Fibroblast of the aortic adventitia (primary cell): ENCODE results near the gene TMEM179B. TPM values are rescaled to one million over a fixed set of nuclear protein-coding genes. Genes with fewer than 3 reads are reported as not detected.
"Not testable (repeated sequence)": the region's sequence is repeated elsewhere in the genome, so short reads cannot be mapped to it uniquely, and the experiment has no call there.

Experiments
- DNase-seq: peaks from one replicate; pipeline ENCODE4 v3.0.0-alpha.2; 2010; ENCODE audit warnings: low read depth
- H3K4me3 ChIP-seq: 2 replicates; pipeline ENCODE4 v1.5.1; 2011; ENCODE audit warnings: low read depth, mild to moderate bottlenecking, control low read depth, low read length, moderate library complexity
- total RNA-seq: library from RNA; depleted of rRNA; stranded (reverse); fragments of >200 nt; gene quantifications from 2 replicates; pipeline ENCODE4 v1.2.3, GENCODE V29; 2012; ENCODE audit warnings: low replicate concordance
- TF ChIP-seq, protein P1 (sequence below): IDR thresholded peaks from 2 replicates; pipeline ENCODE4 v1.5.1; 2011; ENCODE audit warnings: mild to moderate bottlenecking, low read length, control low read depth, inconsistent platforms; ENCODE audit not compliant: insufficient read depth

The TMEM179B gene
- total RNA-seq, 1 donor, result 39.4 TPM

DNA sequence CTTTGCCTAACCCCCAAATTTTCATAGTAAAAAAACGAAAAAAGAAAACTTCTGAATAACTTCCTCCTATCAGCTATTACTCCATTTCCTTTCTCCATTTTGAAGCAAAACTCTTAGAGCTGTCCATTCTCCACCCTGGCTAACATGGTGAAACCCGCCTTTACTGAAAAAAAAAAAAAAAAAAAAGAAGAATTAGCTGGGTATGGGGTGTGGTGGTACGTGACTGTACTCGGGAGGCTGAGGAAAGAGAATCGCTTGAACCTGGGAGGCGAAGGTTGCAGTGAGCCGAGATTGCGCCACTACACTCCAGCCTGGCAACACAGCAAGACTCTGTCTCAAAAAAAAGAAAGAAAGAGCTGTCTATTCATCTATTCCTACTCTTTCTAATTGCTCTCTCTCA lies 29.4 kb downstream of the TMEM179B start:
- TF ChIP-seq, protein P1, sequence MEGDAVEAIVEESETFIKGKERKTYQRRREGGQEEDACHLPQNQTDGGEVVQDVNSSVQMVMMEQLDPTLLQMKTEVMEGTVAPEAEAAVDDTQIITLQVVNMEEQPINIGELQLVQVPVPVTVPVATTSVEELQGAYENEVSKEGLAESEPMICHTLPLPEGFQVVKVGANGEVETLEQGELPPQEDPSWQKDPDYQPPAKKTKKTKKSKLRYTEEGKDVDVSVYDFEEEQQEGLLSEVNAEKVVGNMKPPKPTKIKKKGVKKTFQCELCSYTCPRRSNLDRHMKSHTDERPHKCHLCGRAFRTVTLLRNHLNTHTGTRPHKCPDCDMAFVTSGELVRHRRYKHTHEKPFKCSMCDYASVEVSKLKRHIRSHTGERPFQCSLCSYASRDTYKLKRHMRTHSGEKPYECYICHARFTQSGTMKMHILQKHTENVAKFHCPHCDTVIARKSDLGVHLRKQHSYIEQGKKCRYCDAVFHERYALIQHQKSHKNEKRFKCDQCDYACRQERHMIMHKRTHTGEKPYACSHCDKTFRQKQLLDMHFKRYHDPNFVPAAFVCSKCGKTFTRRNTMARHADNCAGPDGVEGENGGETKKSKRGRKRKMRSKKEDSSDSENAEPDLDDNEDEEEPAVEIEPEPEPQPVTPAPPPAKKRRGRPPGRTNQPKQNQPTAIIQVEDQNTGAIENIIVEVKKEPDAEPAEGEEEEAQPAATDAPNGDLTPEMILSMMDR, result no peak
- DNase-seq, result no peak
- H3K4me3 ChIP-seq, result no peak overlapping the region

DNA sequence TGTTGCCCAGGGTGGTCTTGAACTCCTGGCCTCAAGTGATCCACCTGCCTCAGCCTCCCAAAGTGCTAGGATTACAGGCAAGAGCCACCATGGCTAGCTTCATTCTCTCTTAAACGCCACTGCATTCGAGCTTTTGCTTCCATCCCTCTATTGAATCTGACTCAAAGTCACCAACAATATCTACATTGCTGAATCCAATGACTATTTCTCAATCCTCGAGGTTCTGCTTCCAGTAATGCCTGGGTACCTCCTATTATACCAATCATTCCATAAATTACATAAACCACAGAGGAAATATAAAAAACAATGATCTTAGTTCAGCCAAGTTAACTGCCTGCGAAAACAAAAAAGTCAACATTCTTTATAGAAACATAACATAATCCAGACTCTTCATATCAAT lies 29.9 kb downstream of the TMEM179B start:
- peak; percentile 31 for DNase-seq
- TF ChIP-seq, protein P1, result no peak
- H3K4me3 ChIP-seq, result no peak overlapping the region

DNA sequence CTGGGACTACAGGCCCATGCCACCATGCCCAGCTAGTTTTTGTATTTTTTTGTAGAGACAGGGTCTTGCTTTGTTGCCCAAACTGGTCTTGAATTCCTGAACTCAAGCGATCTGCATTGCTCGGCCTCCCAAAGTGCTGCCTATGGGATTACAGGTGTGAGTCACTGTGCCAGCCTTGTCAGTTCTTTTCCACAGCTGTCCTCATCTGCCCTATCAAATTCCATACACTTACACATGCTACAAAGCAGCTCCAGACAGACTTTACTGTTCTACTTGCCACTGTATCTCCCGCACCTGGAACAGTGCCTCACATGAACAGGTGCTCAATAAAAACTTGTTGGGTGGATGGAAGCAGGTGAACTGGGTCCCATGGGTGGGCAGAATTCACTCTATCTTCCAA lies 36.5 kb downstream of the TMEM179B start:
- TF ChIP-seq, protein P1, result no peak
- no peak for DNase-seq
- H3K4me3 ChIP-seq, result no peak overlapping the region

DNA sequence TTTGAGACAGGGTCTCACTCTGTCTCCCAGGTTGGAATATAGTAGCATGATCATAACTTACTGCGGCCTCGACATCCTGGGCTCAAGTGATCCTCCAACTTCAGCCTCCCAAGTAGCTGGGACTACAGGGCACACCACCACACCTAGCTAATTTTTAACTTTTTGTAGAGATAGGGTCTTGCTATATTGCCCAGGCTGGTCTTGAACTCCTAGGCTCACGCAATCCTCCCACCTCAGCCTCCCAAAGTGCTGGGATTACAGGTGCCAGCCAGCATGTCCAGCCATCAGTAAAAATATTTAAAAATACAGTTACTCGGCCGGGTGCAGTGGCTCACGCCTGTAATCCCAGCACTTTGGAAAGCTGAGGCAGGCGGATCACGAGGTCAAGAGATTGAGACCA lies 40.9 kb downstream of the TMEM179B start:
- DNase-seq, result not testable (repeated sequence)

DNA sequence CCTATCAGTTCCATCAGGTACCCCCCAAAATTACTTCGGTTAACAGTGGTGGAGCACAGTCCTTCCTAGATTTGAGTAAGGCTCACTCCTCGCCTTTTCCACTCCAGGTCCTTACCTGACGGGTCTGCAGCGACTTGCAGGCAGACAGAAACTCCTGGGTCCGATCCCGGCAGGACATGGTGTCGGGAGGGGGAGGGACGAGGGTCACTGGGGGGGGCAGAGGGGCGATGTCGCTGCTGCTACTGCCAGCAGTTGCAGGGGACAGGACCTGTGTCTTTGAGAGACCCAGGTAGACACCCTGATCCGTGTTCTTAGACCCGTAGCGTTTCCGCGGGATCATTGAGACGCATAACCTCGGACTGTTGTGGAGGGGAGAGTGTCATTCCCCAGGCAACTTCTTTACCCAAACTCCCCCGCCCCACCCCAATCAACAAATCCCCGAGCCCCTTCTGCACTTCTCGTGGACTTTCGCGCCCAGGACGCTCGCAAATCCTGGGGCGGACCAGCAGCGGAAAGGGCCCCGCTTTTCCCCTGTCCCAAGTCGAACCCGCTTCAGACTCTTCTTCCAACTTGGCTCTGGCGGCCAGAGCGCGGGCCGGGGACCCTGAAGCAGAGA lies 43.8 kb downstream of the TMEM179B start:
- TF ChIP-seq, protein P1, result no peak

More for the DNA sequence above, 40.9 kb downstream of the TMEM179B start:
- H3K4me3 ChIP-seq, result not testable (repeated sequence)

DNA sequence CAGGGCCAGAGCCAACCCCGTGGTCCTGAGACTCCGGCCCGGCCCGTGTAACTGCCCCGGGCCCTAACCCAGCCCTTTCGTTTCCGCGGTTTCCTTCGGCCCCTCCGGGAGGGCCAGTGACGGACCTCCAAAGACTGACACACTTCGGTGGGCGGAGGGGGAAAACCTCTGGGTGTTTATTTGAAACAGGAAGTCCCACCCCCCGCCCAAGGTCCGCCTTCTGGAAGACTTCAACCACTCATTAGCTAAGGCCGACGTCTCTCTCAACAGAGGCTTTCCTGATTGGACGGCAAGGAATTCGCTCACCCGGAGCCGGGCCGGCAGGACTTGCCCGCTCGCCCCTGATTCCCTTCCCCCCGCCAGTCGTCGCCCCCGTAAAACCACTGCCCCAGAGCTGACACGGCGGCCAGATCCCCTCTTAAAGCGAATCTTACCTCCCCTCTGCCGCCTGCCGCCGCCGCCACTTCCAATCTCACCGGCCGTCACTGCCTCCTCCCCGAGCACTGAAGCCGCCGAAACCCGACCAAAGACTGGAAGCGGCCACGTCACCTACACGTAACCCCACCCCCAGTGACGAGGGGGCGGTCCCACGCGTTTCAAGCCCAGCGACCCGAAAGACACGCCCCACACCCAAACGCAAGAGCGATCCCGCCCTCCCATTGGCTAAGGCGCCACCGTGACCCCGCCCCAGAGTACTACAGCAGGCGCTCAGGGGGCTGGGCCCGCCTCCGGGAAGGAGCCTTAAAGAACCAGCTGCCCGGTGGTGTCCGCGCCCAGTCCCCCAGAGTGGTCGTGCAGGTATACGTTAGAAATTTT lies 44.5 kb downstream of the TMEM179B start, which contains the start of gene STX5:
Gene STX5 (minus strand): TSS at position 532 of the 816 bp plus-strand sequence. CDS start 808 bp downstream, outside the sequence.
- TF ChIP-seq, protein P1, result no peak
- peak; percentile 98 for DNase-seq
- peak within 1 kb of the TSS; percentile 90 for H3K4me3 ChIP-seq

More for the DNA sequence above, 43.8 kb downstream of the TMEM179B start:
- DNase-seq, result no peak
- peak overlapping the region; percentile 85 for H3K4me3 ChIP-seq
